H9 (cell line): Measurements from ENCODE around the gene EPB41L1. TPM values are rescaled to one million over a fixed set of nuclear protein-coding genes. Genes with fewer than 3 reads are reported as not detected.

Experiments
- DNase-seq: peaks from one replicate; pipeline ENCODE4 v3.0.0-alpha.2; 2017
- H2AFZ ChIP-seq: one replicate; pipeline ENCODE4 v1.6.1; 2013; ENCODE audit warnings: mild to moderate bottlenecking, low read length, control low read depth, moderate library complexity
- H2AK5ac ChIP-seq: 2 replicates; pipeline ENCODE4 v1.6.1; 2013; ENCODE audit warnings: low read length, control low read depth, mixed read lengths; ENCODE audit not compliant: insufficient read length
- H2BK120ac ChIP-seq: one replicate; pipeline ENCODE4 v1.6.1; 2013; ENCODE audit warnings: low read depth, mild to moderate bottlenecking, low read length, control low read depth, inconsistent platforms; ENCODE audit not compliant: poor library complexity, severe bottlenecking
- H2BK12ac ChIP-seq: 2 replicates; pipeline ENCODE4 v1.6.1; 2013; ENCODE audit warnings: low read length, control low read depth, mixed read lengths, low read depth; ENCODE audit not compliant: insufficient read length
- H2BK15ac ChIP-seq: 2 replicates; pipeline ENCODE4 v1.6.1; 2013; ENCODE audit warnings: low read depth, low read length, control low read depth
- H2BK20ac ChIP-seq: one replicate; pipeline ENCODE4 v1.6.1; 2013; ENCODE audit warnings: low read depth, mild to moderate bottlenecking, low read length, control low read depth, inconsistent platforms; ENCODE audit not compliant: poor library complexity, severe bottlenecking
- H2BK5ac ChIP-seq: 2 replicates; pipeline ENCODE4 v1.6.1; 2013; ENCODE audit warnings: low read length, control low read depth, mixed read lengths; ENCODE audit not compliant: insufficient read length
- H3K14ac ChIP-seq: 2 replicates; pipeline ENCODE4 v1.6.1; 2013; ENCODE audit warnings: low read length, control low read depth; ENCODE audit not compliant: insufficient read depth
- H3K18ac ChIP-seq: 2 replicates; pipeline ENCODE4 v1.6.1; 2013; ENCODE audit warnings: low read depth, mild to moderate bottlenecking, mixed read lengths, low read length, control low read depth; ENCODE audit not compliant: insufficient read length
- H3K23ac ChIP-seq: 2 replicates; pipeline ENCODE4 v1.6.1; 2013; ENCODE audit warnings: low read length, control low read depth, mixed read lengths, low read depth; ENCODE audit not compliant: insufficient read length
- H3K23me2 ChIP-seq: 2 replicates; pipeline ENCODE4 v1.6.1; 2013; ENCODE audit warnings: low read depth, mild to moderate bottlenecking, mixed read lengths, low read length, control low read depth; ENCODE audit not compliant: insufficient read length, poor library complexity, severe bottlenecking
- H3K27ac ChIP-seq: 2 replicates; pipeline ENCODE4 v1.5.1; 2013; ENCODE audit warnings: low read length, control low read depth, mixed read lengths, low read depth; ENCODE audit not compliant: insufficient read length
- H3K27me3 ChIP-seq: 2 replicates; pipeline ENCODE4 v1.6.1; 2013; ENCODE audit warnings: low read length, control low read depth, inconsistent platforms; ENCODE audit not compliant: insufficient read depth
- H3K4ac ChIP-seq: 2 replicates; pipeline ENCODE4 v1.6.1; 2013; ENCODE audit warnings: low read depth, mild to moderate bottlenecking, control low read depth, inconsistent platforms, low read length, moderate library complexity
- H3K4me1 ChIP-seq: 2 replicates; pipeline ENCODE4 v1.6.1; 2013; ENCODE audit warnings: low read length, control low read depth, inconsistent platforms; ENCODE audit not compliant: insufficient read depth
- H3K4me2 ChIP-seq: 2 replicates; pipeline ENCODE4 v1.6.1; 2013; ENCODE audit warnings: low read length, control low read depth, mixed read lengths; ENCODE audit not compliant: insufficient read length, insufficient read depth
- H3K56ac ChIP-seq: 2 replicates; pipeline ENCODE4 v1.6.1; 2013; ENCODE audit warnings: low read depth, mild to moderate bottlenecking, mixed read lengths, low read length, control low read depth; ENCODE audit not compliant: insufficient read length
- H3K79me1 ChIP-seq: 2 replicates; pipeline ENCODE4 v1.6.1; 2013; ENCODE audit warnings: low read depth, mild to moderate bottlenecking, moderate library complexity, low read length, control low read depth, inconsistent platforms; ENCODE audit not compliant: insufficient read depth, poor library complexity, severe bottlenecking
- H3K79me2 ChIP-seq: 2 replicates; pipeline ENCODE4 v1.6.1; 2013; ENCODE audit warnings: low read length, control low read depth, inconsistent platforms; ENCODE audit not compliant: insufficient read depth
- H3K9ac ChIP-seq: 2 replicates; pipeline ENCODE4 v1.6.1; 2013; ENCODE audit warnings: low read length, control low read depth, mixed read lengths; ENCODE audit not compliant: insufficient read length; ENCODE audit errors: extremely low read depth
- H3K9me3 ChIP-seq: one replicate; pipeline ENCODE4 v1.6.1; 2013; ENCODE audit warnings: low read depth, low read length, inconsistent platforms; ENCODE audit not compliant: control insufficient read depth
- H3T11ph ChIP-seq: one replicate; pipeline ENCODE4 v1.6.1; 2013; ENCODE audit warnings: mild to moderate bottlenecking, low read length, control low read depth, inconsistent platforms
- H4K20me1 ChIP-seq: one replicate; pipeline ENCODE4 v1.6.1; 2013; ENCODE audit not compliant: control insufficient read depth, insufficient read length, insufficient read depth
- H4K5ac ChIP-seq: 2 replicates; pipeline ENCODE4 v1.6.1; 2013; ENCODE audit warnings: low read depth, mild to moderate bottlenecking, mixed read lengths, low read length, control low read depth; ENCODE audit not compliant: insufficient read length
- H4K8ac ChIP-seq: replicated peaks from 2 replicates; pipeline ENCODE4 v1.6.1; 2013; ENCODE audit warnings: low read length, control low read depth, mixed read lengths, low read depth; ENCODE audit not compliant: insufficient read length
- H4K91ac ChIP-seq: 2 replicates; pipeline ENCODE4 v1.6.1; 2013; ENCODE audit warnings: low read depth, mild to moderate bottlenecking, moderate library complexity, mixed read lengths, low read length, control low read depth; ENCODE audit not compliant: insufficient read length
- H3K27ac Mint-ChIP-seq, 3 experiments: 2 replicates in 2 of 3; 3 replicates in 1 of 3; pipeline ENCODE4 v1.8.0; 2020 to 2021; ENCODE audit warnings: mixed read lengths in 3 of 3, mild to moderate bottlenecking in 1 of 3, moderate library complexity in 1 of 3
- H3K27me3 Mint-ChIP-seq: 2 replicates; pipeline ENCODE4 v1.8.0; 2021; ENCODE audit warnings: low read depth, mild to moderate bottlenecking, moderate library complexity, mixed read lengths
- H3K36me3 Mint-ChIP-seq, 3 experiments: 2 replicates in 2 of 3; 3 replicates in 1 of 3; pipeline ENCODE4 v1.8.0; 2020 to 2021; ENCODE audit warnings: low read depth in 3 of 3, mixed read lengths in 3 of 3; ENCODE audit not compliant: insufficient read depth in 1 of 3
- H3K4me1 Mint-ChIP-seq, 2 experiments: 2 replicates each; pipeline ENCODE4 v1.8.0; 2020; ENCODE audit warnings: mixed read lengths in 2 of 2
- H3K4me3 Mint-ChIP-seq, 2 experiments: 2 replicates in 1 of 2; 3 replicates in 1 of 2; pipeline ENCODE4 v1.8.0; 2020 to 2021; ENCODE audit warnings: mild to moderate bottlenecking in 2 of 2, mixed read lengths in 2 of 2, moderate library complexity in 1 of 2
- H3K9me3 Mint-ChIP-seq, 2 experiments: 2 replicates in 1 of 2; 3 replicates in 1 of 2; pipeline ENCODE4 v1.8.0; 2020; ENCODE audit warnings: mild to moderate bottlenecking in 2 of 2, mixed read lengths in 2 of 2, moderate library complexity in 1 of 2
- CTCF ChIP-seq: fragments of 200-600 bp; sonication (generic); conservative IDR thresholded peaks from 3 replicates; pipeline ENCODE4 v1.8.0; 2021; ENCODE audit warnings: antibody characterized with exemption, mild to moderate bottlenecking
- WGBS: extraction: QIAGEN DNeasy Blood & Tissue Kit; methylation state at CpG from one replicate; pipeline ENCODE4 v1.1.7; 2013; ENCODE audit warnings: missing lambda C conversion rate, low lambda C conversion rate, mixed read lengths; ENCODE audit not compliant: insufficient read length; ENCODE audit errors: extremely low coverage; 5-methylcytosine and 5-hydroxymethylcytosine counted together
- total RNA-seq: library from RNA; stranded (reverse); gene quantifications from 2 replicates; pipeline ENCODE4 v1.2.1, GENCODE V29; 2021

Gene EPB41L1
- total RNA-seq, 1 experiment from 2014 or later: 31.1 TPM

GRCh38 chr20:36133821-36134220, 20.7 kb upstream of the EPB41L1 start:
- Histone ChIP-seq H2AK5ac (no peak overlapping the region), H3K4ac (no peak overlapping the region), H3K23me2 (no peaks in the 10 kb centered on the region), H3K27ac (no peak overlapping the region), H3K4me1 (no peaks in the 10 kb centered on the region), H3K4me2 (no peak overlapping the region), H3T11ph (no peak overlapping the region), H3K9ac (no peak overlapping the region), H2BK120ac (no peak overlapping the region), H3K27me3 (no peaks in the 10 kb centered on the region), H2BK20ac (no peak overlapping the region), H2BK15ac (no peak overlapping the region), H3K23ac (no peak overlapping the region), H2BK5ac (no peak overlapping the region), H2AFZ (no peak overlapping the region), H4K8ac (no peak overlapping the region), H3K18ac (no peak overlapping the region), H3K79me1 (no peaks in the 10 kb centered on the region), H3K79me2 (no peaks in the 10 kb centered on the region), H2BK12ac (no peak overlapping the region), H4K91ac (no peak overlapping the region), H3K56ac (no peak overlapping the region), H4K5ac (no peak overlapping the region), H3K9me3 (no peaks in the 10 kb centered on the region), H3K14ac (no peak overlapping the region), H4K20me1 (peaks cover 2% of the 10 kb centered on the region)
- Mint-ChIP-seq H3K9me3 (no peaks in the 10 kb centered on the region), H3K36me3 (no peaks in the 10 kb centered on the region), H3K27me3 (no peaks in the 10 kb centered on the region; the same call in 1 of the 2 replicates), H3K4me1 (peaks cover 4 to 6% of the 10 kb centered on the region in 2 experiments), H3K27ac (no peak overlapping the region), H3K4me3 (no peak overlapping the region)
- TF ChIP-seq CTCF: no peak
- WGBS: no CpG with 5 or more reads among the region's 2 CpGs
- DNase-seq: no peak
